Uterus (tissue), 2 donors: ENCODE results near the gene TACR1.

Experiments
- CTCF ChIP-seq, 4 experiments: fragments of 200-600 bp in 2 of 4; fragments of 450-650 bp in 2 of 4; sonication (generic) in 2 of 4; IDR thresholded peaks; one replicate each; pipeline ENCODE4 v1.5.1; 2016 to 2019; ENCODE audit warnings: antibody characterized with exemption in 4 of 4, mild to moderate bottlenecking in 2 of 4, moderate library complexity in 1 of 4
- POLR2A ChIP-seq, 2 donors: fragments of 450-650 bp; IDR thresholded peaks; one replicate each; pipeline ENCODE4 v1.6.1; 2016; ENCODE audit warnings: antibody characterized with exemption in 2 of 2, mild to moderate bottlenecking in 1 of 2, moderate library complexity in 1 of 2

DNA sequence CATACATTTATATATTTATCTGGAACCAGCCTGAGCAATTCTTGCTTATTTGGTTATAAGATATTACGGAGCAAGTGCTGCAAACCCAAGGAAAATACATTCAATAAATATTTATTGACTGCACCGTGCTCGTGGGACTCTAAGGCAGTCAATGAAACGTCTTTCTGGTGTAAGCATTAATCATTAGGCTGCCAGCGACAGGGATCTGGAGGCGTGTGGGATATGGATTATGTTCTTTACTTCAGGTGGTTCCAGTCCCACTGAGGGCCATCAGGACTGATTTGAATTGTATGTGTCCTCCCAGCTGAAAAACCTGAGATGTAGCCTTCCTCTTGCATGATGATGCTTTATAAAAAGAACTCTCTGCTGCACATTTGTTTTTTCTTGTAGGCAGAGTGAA is 75.4 kb downstream of the TACR1 start:
- TF ChIP-seq CTCF (IDR thresholded peaks at IDR 0.05), result no peak
- TF ChIP-seq POLR2A (IDR thresholded peaks at IDR 0.05), result no peak
